ENCODE data around the gene TCF21.

GRCh38 chr6:133877116-133877515, 11.8 kb upstream of the TCF21 start:
- TF ChIP-seq POLR2A (IDR thresholded peaks at IDR 0.05; ENCODE audit: low read length), result no peak
- TF ChIP-seq GATA1 (IDR thresholded peaks at IDR 0.05; ENCODE audit: low read depth, low read length), result no peak
